GM19240 (cell line): ENCODE measurements around the gene CHRNA9.
A peak's percentile ranks its signal among the peaks of the same experiment; 100 is the strongest.
"Not testable (repeated sequence)": the region's sequence is repeated elsewhere in the genome, so short reads cannot be mapped to it uniquely, and the experiment has no call there.

Experiments
- DNase-seq: peaks from one replicate; pipeline ENCODE4 v3.0.0; 2011; ENCODE audit warnings: low spot score; ENCODE audit not compliant: insufficient read length

CHRNA9 gene

GRCh38 chr4:40334591-40335524 lies at the start of gene CHRNA9:
TSS of gene CHRNA9 (plus strand) at chr4:40335333. CDS start at chr4:40335468, 135 bp downstream.
- no peak for DNase-seq

GRCh38 chr4:40285692-40286091 lies 49.4 kb upstream of the CHRNA9 start:
- DNase-seq, result no peak

- no peak for DNase-seq
Measured at GRCh38 chr4:40288566-40288965, 46.6 kb upstream of the CHRNA9 start.

GRCh38 chr4:40289366-40290188 lies 45.6 kb upstream of the CHRNA9 start:
- DNase-seq, result no peak

- DNase-seq, result not testable (repeated sequence)
Measured at GRCh38 chr4:40290611-40291186, 44.4 kb upstream of the CHRNA9 start.

- DNase-seq, result no peak
Measured at GRCh38 chr4:40292313-40292759, 42.8 kb upstream of the CHRNA9 start.

GRCh38 chr4:40294339-40294738 lies 40.8 kb upstream of the CHRNA9 start:
- DNase-seq, result no peak

- not testable (repeated sequence) for DNase-seq
Measured at GRCh38 chr4:40295030-40295429, 40.1 kb upstream of the CHRNA9 start.

GRCh38 chr4:40295572-40295971 lies 39.6 kb upstream of the CHRNA9 start:
- DNase-seq, result no peak

- DNase-seq, result no peak
Measured at GRCh38 chr4:40299126-40299525, 36.0 kb upstream of the CHRNA9 start.

- no peak for DNase-seq
Measured at GRCh38 chr4:40299811-40300292, 35.3 kb upstream of the CHRNA9 start.

GRCh38 chr4:40300371-40301162 lies 34.6 kb upstream of the CHRNA9 start:
- no peak for DNase-seq

- no peak for DNase-seq
Measured at GRCh38 chr4:40301603-40302002, 33.5 kb upstream of the CHRNA9 start.

- no peak for DNase-seq
Measured at GRCh38 chr4:40303751-40304150, 31.4 kb upstream of the CHRNA9 start.

GRCh38 chr4:40305328-40306170 lies 29.6 kb upstream of the CHRNA9 start:
- peak; percentile 31 for DNase-seq

- DNase-seq, result no peak
Measured at GRCh38 chr4:40306226-40306625, 28.9 kb upstream of the CHRNA9 start.

- DNase-seq, result no peak
Measured at GRCh38 chr4:40306976-40307375, 28.2 kb upstream of the CHRNA9 start.

GRCh38 chr4:40307627-40308497 lies 27.3 kb upstream of the CHRNA9 start:
- DNase-seq, result no peak
